Measurements from ENCODE around the gene SMG5. TPM values are rescaled to one million over a fixed set of nuclear protein-coding genes. Genes with fewer than 3 reads are reported as not detected.

The SMG5 gene
- total and polyA plus RNA-seq, 2 experiments from 2014 or later: 25.9 to 118 TPM

- Histone ChIP-seq H3K27ac (ENCODE audit: low read depth) (no peak overlapping the region), H3K79me2 (replicated peaks; ENCODE audit: insufficient read depth) (peaks cover 88% of the 10 kb centered on the region), H3K36me3 (ENCODE audit: insufficient read depth) (peaks cover 3% of the 10 kb centered on the region; the same call in 1 of the 2 replicates), H2AFZ (no peak overlapping the region), H3K27me3 (ENCODE audit: insufficient read depth) (no peaks in the 10 kb centered on the region), H3K4me3 (no peak overlapping the region), H3F3A (replicated peaks; ENCODE audit: low read depth) (0 out of 2 replicates have a peak, but pooled peaks cover 8% of the 10 kb centered on the region), H4K20me1 (replicated peaks; ENCODE audit: insufficient read depth) (no peaks in the 10 kb centered on the region; the same call in 1 of the 2 replicates), H3K9me2 (ENCODE audit: insufficient read depth) (no peaks in the 10 kb centered on the region), H3K4me2 (no peak overlapping the region), H3K4me1 (ENCODE audit: insufficient read depth) (0 out of 2 replicates have a peak, but pooled peaks cover under 1% of the 10 kb centered on the region)
- no peaks in the 10 kb centered on the region for H3K27me3 Mint-ChIP-seq (ENCODE audit: insufficient read depth, low read depth, poor library complexity)
- no peak for DNase-seq (ENCODE audit: low spot score)
- no peak overlapping the region for H3K4me3 Mint-ChIP-seq
- peaks cover 12% of the 10 kb centered on the region for H3K4me1 Mint-ChIP-seq
- no peak for TF ChIP-seq CREB1 (CRISPR knock-in tag; IDR thresholded peaks at IDR 0.05; ENCODE audit: low read depth)
- TF ChIP-seq ZNF331 (CRISPR knock-in tag; IDR thresholded peaks at IDR 0.05; ENCODE audit: low read depth): no peak
- TF ChIP-seq ETS1 (IDR thresholded peaks at IDR 0.05): no peak
- no peak for TF ChIP-seq CTCF (conservative IDR thresholded peaks at IDR 0.05; ENCODE audit: low read depth in 2 of 2)
- TF ChIP-seq EZH2 (IDR thresholded peaks at IDR 0.05; ENCODE audit: low read depth, unreplicated experiment): no peak
- TF ChIP-seq JUNB (IDR thresholded peaks at IDR 0.05; ENCODE audit: unreplicated experiment): no peak
- no peak for TF ChIP-seq STAT1 (IDR thresholded peaks at IDR 0.05; ENCODE audit: unreplicated experiment)
- no peak for TF ChIP-seq NANOG (IDR thresholded peaks at IDR 0.05; ENCODE audit: borderline replicate concordance)
- TF ChIP-seq ZNF114 (CRISPR knock-in tag; IDR thresholded peaks at IDR 0.05): no peak
- TF ChIP-seq POLR2AphosphoS5 (IDR thresholded peaks at IDR 0.05; ENCODE audit: low read depth): no peak
- TF ChIP-seq EZH2phosphoT487 (IDR thresholded peaks at IDR 0.05; ENCODE audit: unreplicated experiment): no peak
- no peak for TF ChIP-seq ZNF462 (CRISPR knock-in tag; IDR thresholded peaks at IDR 0.05)
- no peak for TF ChIP-seq REST (IDR thresholded peaks at IDR 0.05; ENCODE audit: unreplicated experiment)
- no peak for ATAC-seq
- peaks cover 22% of the 10 kb centered on the region for H3K36me3 Mint-ChIP-seq (ENCODE audit: low read depth)
- H3K27ac Mint-ChIP-seq: no peak overlapping the region
- H3K9me3 Mint-ChIP-seq: no peaks in the 10 kb centered on the region
Measured at GRCh38 chr1:156200044-156200443, 82.6 kb downstream of the SMG5 start.

Data from GM23338 (cell line).